Gastroesophageal sphincter (tissue), 4 donors: Measurements from ENCODE around the gene UBAC2. TPM values are rescaled to one million over a fixed set of nuclear protein-coding genes. Genes with fewer than 3 reads are reported as not detected.

ENCODE experiments used
- ATAC-seq: fragments of 150-250 bp; one replicate; pipeline ENCODE4 v1.9.1; 2016; ENCODE audit warnings: mild to moderate bottlenecking, moderate library complexity
- H3K27ac ChIP-seq, 4 donors: fragments of 200-600 bp; sonication (generic) in 3 of 4; 1 replicate in 3 of 4; 2 replicates in 1 of 4; pipeline ENCODE4 v1.5.1; 2016 to 2019
- H3K27me3 ChIP-seq: fragments of 200-600 bp; sonication (generic); one replicate; pipeline ENCODE4 v1.5.1; 2019
- H3K36me3 ChIP-seq, 2 donors: fragments of 200-600 bp; sonication (generic); one replicate each; pipeline ENCODE4 v1.5.1; 2019; ENCODE audit warnings: control low read depth in 1 of 2
- H3K4me1 ChIP-seq, 3 donors: fragments of 200-600 bp; sonication (generic); 1 replicate in 2 of 3; 2 replicates in 1 of 3; pipeline ENCODE4 v1.5.1; 2016 to 2019; ENCODE audit warnings: control low read depth in 2 of 3
- H3K4me3 ChIP-seq, 2 donors: fragments of 200-600 bp; sonication (generic); one replicate each; pipeline ENCODE4 v1.5.1; 2019; ENCODE audit warnings: mild to moderate bottlenecking in 1 of 2, moderate library complexity in 1 of 2
- H3K9me3 ChIP-seq, 3 donors: fragments of 200-600 bp; sonication (generic); one replicate each; pipeline ENCODE4 v1.5.1; 2017 to 2019; ENCODE audit warnings: control low read depth in 2 of 3
- CTCF ChIP-seq, 4 experiments: fragments of 200-600 bp in 2 of 4; fragments of 450-650 bp in 2 of 4; sonication (generic) in 1 of 4; IDR thresholded peaks; one replicate each; pipeline ENCODE4 v1.5.1; 2017 to 2019; ENCODE audit warnings: antibody characterized with exemption in 4 of 4, mild to moderate bottlenecking in 2 of 4, moderate library complexity in 2 of 4
- EP300 ChIP-seq: sonication (generic); formaldehyde crosslinking; IDR thresholded peaks from one replicate; pipeline ENCODE4 v1.6.1; 2017; ENCODE audit warnings: antibody characterized with exemption, mild to moderate bottlenecking
- POLR2A ChIP-seq, 2 donors: fragments of 450-650 bp; IDR thresholded peaks; one replicate each; pipeline ENCODE4 v1.6.1; 2017; ENCODE audit warnings: antibody characterized with exemption in 2 of 2, mild to moderate bottlenecking in 2 of 2, moderate library complexity in 1 of 2
- POLR2AphosphoS5 ChIP-seq: sonication (generic); formaldehyde crosslinking; IDR thresholded peaks from one replicate; pipeline ENCODE4 v1.6.1; 2017; ENCODE audit warnings: antibody characterized with exemption
- WGBS, 2 donors: methylation state at CpG; one replicate each; pipeline ENCODE4 v1.1.5; 2018; ENCODE audit warnings: low coverage in 1 of 2; 5-methylcytosine and 5-hydroxymethylcytosine counted together
- total RNA-seq, 4 donors: library from RNA; depleted of rRNA; stranded (reverse); fragments of >200 nt; gene quantifications; one replicate each; pipeline ENCODE4 v1.1.0, GENCODE V29; 2016

The UBAC2 gene
- total RNA-seq, 4 donors from 2014 or later, result 45.0 to 59.6 (median 52.2) TPM

- 67 to 87% methylated on average over 1 of the region's 1 CpG for WGBS, 2 donors
- Histone ChIP-seq H3K27ac (no peak overlapping the region), H3K36me3 (peaks cover 0 to 34% of the 10 kb centered on the region in 2 donors), H3K4me1 (peaks cover 0 to 3% (median 0%) of the 10 kb centered on the region in 3 donors), H3K4me3 (no peak overlapping the region), H3K9me3 (no peaks in the 10 kb centered on the region), H3K27me3 (no peaks in the 10 kb centered on the region)
- ATAC-seq, result no peak
- TF ChIP-seq POLR2A (IDR thresholded peaks at IDR 0.05), result no peak
- no peak for TF ChIP-seq EP300
- TF ChIP-seq CTCF (IDR thresholded peaks at IDR 0.05), result no peak
- no peak for TF ChIP-seq POLR2AphosphoS5
Observed at GRCh38 chr13:99362362-99362761, 161.7 kb downstream of the UBAC2 start.

- WGBS, 2 donors, result 84 to 89% methylated on average over 3 to 5 of the region's 7 CpGs
- Histone ChIP-seq H3K27ac (no peak overlapping the region), H3K36me3 (peaks cover 0 to 26% of the 10 kb centered on the region in 2 donors), H3K27me3 (no peaks in the 10 kb centered on the region), H3K9me3 (no peaks in the 10 kb centered on the region), H3K4me3 (no peak overlapping the region), H3K4me1 (no peaks in the 10 kb centered on the region)
- TF ChIP-seq CTCF (IDR thresholded peaks at IDR 0.05), result no peak
- no peak for ATAC-seq
Observed at GRCh38 chr13:99363391-99363790, 162.7 kb downstream of the UBAC2 start.

GRCh38 chr13:99363949-99364348, 163.3 kb downstream of the UBAC2 start:
- H3K4me1 ChIP-seq, result no peaks in the 10 kb centered on the region
- no peaks in the 10 kb centered on the region for H3K27me3 ChIP-seq
- H3K9me3 ChIP-seq, result no peaks in the 10 kb centered on the region
- 79 to 100% methylated on average over 1 of the region's 1 CpG for WGBS, 2 donors
- no peak for TF ChIP-seq POLR2AphosphoS5
- TF ChIP-seq POLR2A (IDR thresholded peaks at IDR 0.05), result no peak
- TF ChIP-seq EP300, result no peak
- no peak for TF ChIP-seq CTCF (IDR thresholded peaks at IDR 0.05)
- no peak overlapping the region for H3K27ac ChIP-seq
- peaks cover 0 to 27% of the 10 kb centered on the region in 2 donors for H3K36me3 ChIP-seq
- no peak overlapping the region for H3K4me3 ChIP-seq
- no peak for ATAC-seq

GRCh38 chr13:99366075-99366987, 165.7 kb downstream of the UBAC2 start:
- Histone ChIP-seq H3K9me3 (no peaks in the 10 kb centered on the region), H3K4me3 (no peak overlapping the region), H3K27me3 (no peaks in the 10 kb centered on the region), H3K27ac (no peak overlapping the region), H3K4me1 (no peaks in the 10 kb centered on the region), H3K36me3 (peaks cover 0 to 26% of the 10 kb centered on the region in 2 donors)
- no peak for ATAC-seq
- TF ChIP-seq POLR2AphosphoS5 (no peak), POLR2A (IDR thresholded peaks at IDR 0.05) (no peak), EP300 (no peak), CTCF (IDR thresholded peaks at IDR 0.05) (no peak)
- 88 to 89% methylated on average over 8 to 11 of the region's 11 CpGs for WGBS, 2 donors

GRCh38 chr13:99367106-99367616, 166.5 kb downstream of the UBAC2 start:
- ATAC-seq, result no peak
- no peaks in the 10 kb centered on the region for H3K4me1 ChIP-seq
- WGBS, 2 donors, result 80 to 88% methylated on average over 2 to 7 of the region's 7 CpGs
- TF ChIP-seq EP300, result no peak
- no peak for TF ChIP-seq POLR2A (IDR thresholded peaks at IDR 0.05)
- no peak for TF ChIP-seq POLR2AphosphoS5
- TF ChIP-seq CTCF (IDR thresholded peaks at IDR 0.05), result no peak
- no peaks in the 10 kb centered on the region for H3K9me3 ChIP-seq
- H3K27ac ChIP-seq, result no peak overlapping the region
- H3K27me3 ChIP-seq, result no peaks in the 10 kb centered on the region
- peaks cover 0 to 29% of the 10 kb centered on the region in 2 donors for H3K36me3 ChIP-seq
- H3K4me3 ChIP-seq, result no peak overlapping the region
